Caco-2 (cell line): ENCODE data around the gene DERA. TPM values are rescaled to one million over a fixed set of nuclear protein-coding genes. Genes with fewer than 3 reads are reported as not detected.
"Not testable (repeated sequence)": the region's sequence is repeated elsewhere in the genome, so short reads cannot be mapped to it uniquely, and the experiment has no call there.

Experiments
- BruUV-seq: library from RNA; stranded (reverse); fragments of 400-500 nt; replicated peaks from 2 replicates; lab custom pipeline; 2021; lab: Mats Ljungman, UMichigan
- CTCF ChIA-PET: fragments of 300-600 bp; sonication (Branson Sonifier 250); formaldehyde crosslinking; loops from one replicate; lab custom pipeline; 2022; ENCODE audit warnings: antibody characterized with exemption; lab: Charles Lee
- POLR2A ChIA-PET: fragments of 300-600 bp; sonication (Branson Sonifier 250); formaldehyde crosslinking; loops from one replicate; lab custom pipeline; 2022; ENCODE audit warnings: antibody characterized with exemption; lab: Charles Lee
- DNase-seq, 2 experiments: peaks; one replicate each; pipeline versions ENCODE4 v3.0.0 to v3.0.0-alpha.2; 2020 to 2022
- H3K27me3 ChIP-seq: replicated peaks from 2 replicates; pipeline ENCODE4 v1.6.0; 2011; ENCODE audit warnings: low read length; ENCODE audit not compliant: control insufficient read depth, insufficient read depth
- H3K36me3 ChIP-seq: 2 replicates; pipeline ENCODE4 v1.5.1; 2011; ENCODE audit warnings: low read length; ENCODE audit not compliant: control insufficient read depth, insufficient read depth
- H3K4me1 ChIP-seq: fragments of 250-450 bp; sonication (Bioruptor Pico); 2 replicates; pipeline ENCODE4 v1.5.1; 2020; ENCODE audit warnings: mild to moderate bottlenecking
- H3K4me3 ChIP-seq: 2 replicates; pipeline ENCODE4 v1.5.1; 2011; ENCODE audit warnings: low read depth, mild to moderate bottlenecking, control low read depth, low read length
- H3K9me3 ChIP-seq: fragments of 250-450 bp; sonication (Bioruptor Pico); 2 replicates; pipeline ENCODE4 v1.5.1; 2020; ENCODE audit warnings: mild to moderate bottlenecking, moderate library complexity
- H3K27ac Mint-ChIP-seq: one replicate; pipeline ENCODE4 v1.8.0; 2022; ENCODE audit warnings: mixed read lengths; ENCODE audit not compliant: unreplicated experiment
- H3K27me3 Mint-ChIP-seq: one replicate; pipeline ENCODE4 v1.8.0; 2022; ENCODE audit warnings: mixed read lengths; ENCODE audit not compliant: insufficient read depth, unreplicated experiment
- H3K36me3 Mint-ChIP-seq: one replicate; pipeline ENCODE4 v1.8.0; 2022; ENCODE audit warnings: mild to moderate bottlenecking, mixed read lengths; ENCODE audit not compliant: insufficient read depth, unreplicated experiment
- H3K4me1 Mint-ChIP-seq: one replicate; pipeline ENCODE4 v1.8.0; 2022; ENCODE audit warnings: low read depth, mixed read lengths; ENCODE audit not compliant: unreplicated experiment
- H3K4me3 Mint-ChIP-seq: one replicate; pipeline ENCODE4 v1.8.0; 2022; ENCODE audit warnings: mild to moderate bottlenecking, moderate library complexity, mixed read lengths; ENCODE audit not compliant: unreplicated experiment
- H3K9me3 Mint-ChIP-seq: one replicate; pipeline ENCODE4 v1.8.0; 2022; ENCODE audit warnings: mixed read lengths; ENCODE audit not compliant: unreplicated experiment
- CTCF ChIP-seq, 2 experiments: fragments of 200-600 bp in 1 of 2; IDR thresholded peaks; 1 replicate in 1 of 2; 2 replicates in 1 of 2; pipeline versions ENCODE4 v1.5.1 to v1.8.0; 2011 to 2022; ENCODE audit warnings: antibody characterized with exemption in 1 of 2, control low read depth in 1 of 2, inconsistent platforms in 1 of 2, low read depth in 1 of 2, low read length in 1 of 2, mild to moderate bottlenecking in 1 of 2, moderate library complexity in 1 of 2; ENCODE audit not compliant: insufficient read depth in 1 of 2, severe bottlenecking in 1 of 2, unreplicated experiment in 1 of 2
- intact Hi-C: fragments of 100-400 bp; cut with micrococcal nuclease; formaldehyde crosslinking; loops from one replicate; pipeline ENCODE4 v1.10.0; 2022; ENCODE audit not compliant: unreplicated experiment
- total RNA-seq: library from RNA; stranded (reverse); gene quantifications from 2 replicates; pipeline ENCODE4 v1.2.3, GENCODE V29; 2022

DERA gene
- total RNA-seq, 1 experiment from 2014 or later = 86.4 TPM

- no TSS peak for BruUV-seq
- ChIA-PET CTCF (no interaction called here), POLR2A (no interaction called here)
- no peaks in the 10 kb centered on the region for H3K27me3 ChIP-seq
- H3K36me3 ChIP-seq = no peaks in the 10 kb centered on the region
- intact Hi-C loops = no loop called here
- Mint-ChIP-seq H3K4me3 (no peak overlapping the region), H3K27me3 (no peaks in the 10 kb centered on the region), H3K9me3 (no peaks in the 10 kb centered on the region), H3K27ac (no peak overlapping the region), H3K36me3 (peaks cover 22% of the 10 kb centered on the region), H3K4me1 (peaks cover 7% of the 10 kb centered on the region)
- peaks cover 5% of the 10 kb centered on the region; the same call in 1 of the 2 replicates for H3K4me1 ChIP-seq
- no peaks in the 10 kb centered on the region for H3K9me3 ChIP-seq
- no peak overlapping the region for H3K4me3 ChIP-seq
- no peak for DNase-seq
- TF ChIP-seq CTCF (IDR thresholded peaks at IDR 0.05; ENCODE audit: insufficient read depth in 1 of 2, low read depth in 1 of 2, low read length in 1 of 2, severe bottlenecking in 1 of 2, unreplicated experiment in 1 of 2) = no peak
Observed at GRCh38 chr12:15963271-15963670, 52.1 kb downstream of the DERA start.

- intact Hi-C loops = no loop called here
- H3K4me1 Mint-ChIP-seq = peaks cover 7% of the 10 kb centered on the region
- Histone ChIP-seq H3K4me3 (no peak overlapping the region), H3K4me1 (peaks cover 5% of the 10 kb centered on the region; the same call in 1 of the 2 replicates), H3K9me3 (no peaks in the 10 kb centered on the region), H3K36me3 (no peaks in the 10 kb centered on the region), H3K27me3 (no peaks in the 10 kb centered on the region)
- H3K4me3 Mint-ChIP-seq = no peak overlapping the region
- no peaks in the 10 kb centered on the region for H3K27me3 Mint-ChIP-seq
- ChIA-PET CTCF (no interaction called here), POLR2A (no interaction called here)
- no TSS peak for BruUV-seq
- peaks cover 22% of the 10 kb centered on the region for H3K36me3 Mint-ChIP-seq
- H3K27ac Mint-ChIP-seq = no peak overlapping the region
- no peak for TF ChIP-seq CTCF (IDR thresholded peaks at IDR 0.05; ENCODE audit: insufficient read depth in 1 of 2, low read depth in 1 of 2, low read length in 1 of 2, severe bottlenecking in 1 of 2, unreplicated experiment in 1 of 2)
- no peak for DNase-seq
- H3K9me3 Mint-ChIP-seq = no peaks in the 10 kb centered on the region
Observed at GRCh38 chr12:15966426-15966825, 55.3 kb downstream of the DERA start.

GRCh38 chr12:15967053-15967452 is 55.9 kb downstream of the DERA start:
- H3K27me3 ChIP-seq, H3K9me3 ChIP-seq, intact Hi-C loops, CTCF ChIA-PET, H3K4me3 ChIP-seq, BruUV-seq, H3K4me3 Mint-ChIP-seq, H3K4me1 ChIP-seq, H3K36me3 ChIP-seq, DNase-seq, H3K4me1 Mint-ChIP-seq, H3K27ac Mint-ChIP-seq, H3K27me3 Mint-ChIP-seq, POLR2A ChIA-PET, H3K9me3 Mint-ChIP-seq: not testable (repeated sequence)
- H3K36me3 Mint-ChIP-seq = peaks cover 27% of the 10 kb centered on the region

GRCh38 chr12:15971211-15971610 is 60.1 kb downstream of the DERA start:
- peaks cover 6% of the 10 kb centered on the region for H3K4me1 Mint-ChIP-seq
- TF ChIP-seq CTCF (IDR thresholded peaks at IDR 0.05; ENCODE audit: insufficient read depth in 1 of 2, low read depth in 1 of 2, low read length in 1 of 2, severe bottlenecking in 1 of 2, unreplicated experiment in 1 of 2) = no peak
- intact Hi-C loops = no loop called here
- ChIA-PET CTCF (no interaction called here), POLR2A (no interaction called here)
- Histone ChIP-seq H3K9me3 (no peaks in the 10 kb centered on the region), H3K4me1 (peaks cover 7% of the 10 kb centered on the region; the same call in 1 of the 2 replicates), H3K36me3 (peaks cover 3% of the 10 kb centered on the region; the same call in 1 of the 2 replicates), H3K4me3 (no peak overlapping the region), H3K27me3 (no peaks in the 10 kb centered on the region)
- no peaks in the 10 kb centered on the region for H3K27me3 Mint-ChIP-seq
- no peak for DNase-seq
- BruUV-seq = no TSS peak
- H3K4me3 Mint-ChIP-seq = no peak overlapping the region
- H3K27ac Mint-ChIP-seq = no peak overlapping the region
- H3K36me3 Mint-ChIP-seq = peaks cover 25% of the 10 kb centered on the region
- H3K9me3 Mint-ChIP-seq = no peaks in the 10 kb centered on the region
